NCI-H146 treated with DMSO at 0.1 percent for 48 hours (cell line): ENCODE measurements around the gene CETN1.

Experiments
- DNase-seq: peaks from one replicate; lab custom pipeline; 2025; ENCODE audit not compliant: unreplicated experiment; lab: John Stamatoyannopoulos, UW

The CETN1 gene

GRCh38 chr18:580154-580553, at the start of gene CETN1:
TSS of gene CETN1 (plus strand) at chr18:580380. CDS start at chr18:580409, 29 bp downstream.
- DNase-seq, result no peak

GRCh38 chr18:532018-532417, 48.2 kb upstream of the CETN1 start:
- no peak for DNase-seq

GRCh38 chr18:532632-533031, 47.5 kb upstream of the CETN1 start:
- DNase-seq, result no peak

- DNase-seq, result no peak
These were observed 46.1 kb upstream of the CETN1 start for GRCh38 chr18:533995-534601.

GRCh38 chr18:543447-544078, 36.6 kb upstream of the CETN1 start:
- DNase-seq, result no peak

GRCh38 chr18:549967-550366, 30.2 kb upstream of the CETN1 start:
- DNase-seq, result no peak

- DNase-seq, result no peak
These were observed 28.6 kb upstream of the CETN1 start for GRCh38 chr18:551404-552061.

- DNase-seq, result no peak
These were observed 24.3 kb upstream of the CETN1 start for GRCh38 chr18:555705-556457.

GRCh38 chr18:564708-565561, 15.2 kb upstream of the CETN1 start:
- DNase-seq, result no peak

- DNase-seq, result no peak
These were observed 14.6 kb upstream of the CETN1 start for GRCh38 chr18:565562-566061.

GRCh38 chr18:567122-567521, 13.1 kb upstream of the CETN1 start:
- DNase-seq, result no peak

GRCh38 chr18:568731-569130, 11.4 kb upstream of the CETN1 start:
- no peak for DNase-seq

- no peak for DNase-seq
These were observed 9.9 kb upstream of the CETN1 start for GRCh38 chr18:570256-570655.

- no peak for DNase-seq
These were observed 9.5 kb upstream of the CETN1 start for GRCh38 chr18:570697-571096.

- DNase-seq, result no peak
These were observed 7.9 kb upstream of the CETN1 start for GRCh38 chr18:572091-572830.

- DNase-seq, result no peak
These were observed 7.3 kb upstream of the CETN1 start for GRCh38 chr18:572831-573289.

- no peak for DNase-seq
These were observed 6.8 kb upstream of the CETN1 start for GRCh38 chr18:573385-573784.

GRCh38 chr18:574149-574860, 5.9 kb upstream of the CETN1 start:
- no peak for DNase-seq
